Pancreas (tissue), 10 donors: ENCODE results near the gene MORF4L2. TPM values are rescaled to one million over a fixed set of nuclear protein-coding genes. Genes with fewer than 3 reads are reported as not detected.

Source experiments
- ATAC-seq, 4 donors: fragments of 200-7000 bp; cut with Tn5 transposase; one replicate each; pipeline versions ENCODE4 v1.8.0 to v1.9.1; 2020; ENCODE audit warnings: mild to moderate bottlenecking in 4 of 4, moderate library complexity in 4 of 4
- DNase-seq, 6 donors: peaks; one replicate each; pipeline ENCODE4 v3.0.0-alpha.2; 2020
- FAIRE-seq: peaks from 2 replicates; lab custom pipeline; 2012; peaks lifted over from hg19 to GRCh38; lab: Jason Lieb, UNC
- H3K27ac ChIP-seq, 4 donors: fragments of 200-600 bp; sonication (generic); 1 replicate in 3 of 4; 2 replicates in 1 of 4; pipeline versions ENCODE4 v1.5.0 to v1.8.0; 2020
- H3K27me3 ChIP-seq, 4 donors: fragments of 200-600 bp; one replicate each; pipeline ENCODE4 v1.8.0; 2021
- H3K36me3 ChIP-seq, 3 donors: fragments of 200-600 bp; sonication (generic) in 1 of 3; one replicate each; pipeline versions ENCODE4 v1.5.0 to v1.8.0; 2020 to 2021
- H3K4me1 ChIP-seq, 3 donors: fragments of 200-600 bp; one replicate each; pipeline ENCODE4 v1.8.0; 2021
- H3K4me3 ChIP-seq, 4 donors: fragments of 200-600 bp; sonication (generic) in 2 of 4; one replicate each; pipeline versions ENCODE4 v1.5.0 to v1.8.0; 2020 to 2021
- H3K9me3 ChIP-seq, 4 donors: fragments of 200-600 bp; one replicate each; pipeline ENCODE4 v1.8.0; 2021
- CTCF ChIP-seq, 4 donors: fragments of 200-600 bp; sonication (generic) in 3 of 4; IDR thresholded peaks; one replicate each; pipeline versions ENCODE4 v1.5.0 to v1.8.0; 2021; ENCODE audit warnings: antibody characterized with exemption in 4 of 4
- WGBS, 2 donors: extraction: QIAGEN DNeasy Blood & Tissue Kit; methylation state at CpG; one replicate each; pipeline ENCODE4 v1.1.7; 2013; 5-methylcytosine and 5-hydroxymethylcytosine counted together
- intact Hi-C, 3 donors: fragments of 100-400 bp; cut with DNase I; formaldehyde crosslinking; loops; one replicate each; pipeline versions ENCODE4 v1.11.1 to v1.14.2; 2022
- polyA plus RNA-seq, 2 donors: library from polyadenylated mRNA; stranded (reverse); fragments of 200-250 nt; gene quantifications; one replicate each; pipeline ENCODE4 v1.2.3, GENCODE V29; 2013
- total RNA-seq, 6 donors: library from RNA; stranded (reverse); fragmentation: NEBNext Ultra II Directional in 4 of 6; extraction: Animal tissue kit (Norgen Biotek cat#: 25700) in 4 of 6; gene quantifications; one replicate each; pipeline versions ENCODE4 v1.2.1 to v1.2.4, GENCODE V29; 2021 to 2023
- donor health status: healthy with polysubstance abuse.
- donor health status: DM: no; HTN: no; CAD: no; lungs with moderate emphysema.
- donor health status: DM: no; HTN: no; CAD: no.
- donor health status: control.
- donor health status: control.
- donor health status: Bipolar disorder and iron deficiency.
- donor health status: DM: yes; HTN: yes; CAD: no.
- donor health status: DM: no; HTN: no; CAD: no.
- donor health status: DM: no; HTN: no; CAD: no.
- donor health status: DM: yes; HTN: yes; CAD: no.

MORF4L2 gene
- total and polyA plus RNA-seq, 8 donors: 83.2 to 191 (median 125) TPM

GRCh38 chrX:103730147-103730795 lies 43.8 kb upstream of the MORF4L2 start:
- FAIRE-seq (no peak), ATAC-seq (no peak), DNase-seq (no peak)
- H3K27me3 ChIP-seq: peaks cover 0 to 14% (median 1%) of the 10 kb centered on the region in 4 donors
- H3K4me1 ChIP-seq: no peaks in the 10 kb centered on the region
- H3K27ac ChIP-seq: no peak overlapping the region
- TF ChIP-seq CTCF (IDR thresholded peaks at IDR 0.05): no peak
- H3K36me3 ChIP-seq: no peaks in the 10 kb centered on the region
- H3K9me3 ChIP-seq: no peaks in the 10 kb centered on the region
- intact Hi-C loops: no loop called here
- WGBS, 2 donors: 52 to 61% methylated on average over 3 of the region's 3 CpGs
- H3K4me3 ChIP-seq: no peak overlapping the region

GRCh38 chrX:103729015-103729414 lies 42.5 kb upstream of the MORF4L2 start:
- no peaks in the 10 kb centered on the region for H3K4me1 ChIP-seq
- no peaks in the 10 kb centered on the region for H3K9me3 ChIP-seq
- ATAC-seq (no peak), DNase-seq (no peak), FAIRE-seq (no peak)
- intact Hi-C loops: no loop called here
- TF ChIP-seq CTCF (IDR thresholded peaks at IDR 0.05): no peak
- H3K36me3 ChIP-seq: no peaks in the 10 kb centered on the region
- peaks cover 0 to 14% (median 1%) of the 10 kb centered on the region in 4 donors for H3K27me3 ChIP-seq
- no peak overlapping the region for H3K27ac ChIP-seq
- WGBS, 2 donors: 32 to 43% methylated on average over 5 of the region's 5 CpGs
- H3K4me3 ChIP-seq: no peak overlapping the region

- peaks cover 0 to 7% (median 0%) of the 10 kb centered on the region in 4 donors for H3K27me3 ChIP-seq
These were observed 40.6 kb upstream of the MORF4L2 start for GRCh38 chrX:103727115-103727514.

GRCh38 chrX:103726477-103726876 lies 40.0 kb upstream of the MORF4L2 start:
- Histone ChIP-seq H3K4me3 (no peak overlapping the region), H3K27me3 (peaks cover 0 to 3% (median 0%) of the 10 kb centered on the region in 4 donors), H3K27ac (no peak overlapping the region), H3K36me3 (no peaks in the 10 kb centered on the region), H3K4me1 (no peaks in the 10 kb centered on the region), H3K9me3 (no peaks in the 10 kb centered on the region)
- no peak for FAIRE-seq
- DNase-seq: peak in 2 of 6 donors; percentile 28 to 63
- whole genome bisulfite sequencing, 2 donors: 32 to 45% methylated on average over 5 of the region's 5 CpGs
- intact Hi-C loops: no loop called here
- TF ChIP-seq CTCF (IDR thresholded peaks at IDR 0.05): no peak
- no peak for ATAC-seq

More at GRCh38 chrX:103727115-103727514, 40.6 kb upstream of the MORF4L2 start:
- H3K4me3 ChIP-seq: no peak overlapping the region
- 69 to 79% methylated on average over 4 of the region's 4 CpGs for WGBS, 2 donors
- intact Hi-C loops: no loop called here
- H3K4me1 ChIP-seq: no peaks in the 10 kb centered on the region
- DNase-seq: no peak
- TF ChIP-seq CTCF (IDR thresholded peaks at IDR 0.05): no peak
- H3K36me3 ChIP-seq: no peaks in the 10 kb centered on the region
- ATAC-seq: no peak
- no peaks in the 10 kb centered on the region for H3K9me3 ChIP-seq
- no peak overlapping the region for H3K27ac ChIP-seq
- FAIRE-seq: no peak

- 35 to 47% methylated on average over 3 of the region's 3 CpGs for WGBS, 2 donors
- intact Hi-C loops: no loop called here
- H3K36me3 ChIP-seq: no peaks in the 10 kb centered on the region
- DNase-seq (no peak), FAIRE-seq (no peak), ATAC-seq (peak in 1 of 4 donors; percentile 57)
- H3K9me3 ChIP-seq: no peaks in the 10 kb centered on the region
- no peak overlapping the region for H3K4me3 ChIP-seq
- no peak for TF ChIP-seq CTCF (IDR thresholded peaks at IDR 0.05)
- no peak overlapping the region for H3K27ac ChIP-seq
- no peaks in the 10 kb centered on the region for H3K4me1 ChIP-seq
- H3K27me3 ChIP-seq: no peaks in the 10 kb centered on the region
These were observed 36.0 kb upstream of the MORF4L2 start for GRCh38 chrX:103722505-103722904.
